ENCODE data around the gene ALDH1A1.

Gene ALDH1A1

DNA sequence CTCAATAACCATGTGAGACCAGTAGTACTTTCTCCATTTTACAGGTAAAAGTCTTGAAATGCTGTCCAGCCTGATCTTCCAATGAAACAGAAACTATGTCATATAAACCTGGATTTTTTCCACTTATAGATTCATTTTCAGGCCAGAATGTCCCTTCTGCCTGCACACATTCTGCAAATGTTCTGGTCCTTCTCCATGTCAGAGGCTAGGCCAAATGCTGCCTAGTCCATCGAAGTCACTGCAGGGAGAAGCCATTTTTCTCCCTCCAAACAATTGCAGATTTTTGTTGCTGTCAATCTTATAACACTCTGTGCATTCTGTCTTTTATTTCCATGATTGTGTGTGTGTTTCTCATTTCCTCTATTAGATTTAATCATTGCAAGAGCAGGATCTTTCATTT lies 59.4 kb downstream of the ALDH1A1 start:
- no peak overlapping the region for H3K4me3 ChIP-seq (ENCODE audit: low read depth, low read length)
- TF ChIP-seq, protein P1, sequence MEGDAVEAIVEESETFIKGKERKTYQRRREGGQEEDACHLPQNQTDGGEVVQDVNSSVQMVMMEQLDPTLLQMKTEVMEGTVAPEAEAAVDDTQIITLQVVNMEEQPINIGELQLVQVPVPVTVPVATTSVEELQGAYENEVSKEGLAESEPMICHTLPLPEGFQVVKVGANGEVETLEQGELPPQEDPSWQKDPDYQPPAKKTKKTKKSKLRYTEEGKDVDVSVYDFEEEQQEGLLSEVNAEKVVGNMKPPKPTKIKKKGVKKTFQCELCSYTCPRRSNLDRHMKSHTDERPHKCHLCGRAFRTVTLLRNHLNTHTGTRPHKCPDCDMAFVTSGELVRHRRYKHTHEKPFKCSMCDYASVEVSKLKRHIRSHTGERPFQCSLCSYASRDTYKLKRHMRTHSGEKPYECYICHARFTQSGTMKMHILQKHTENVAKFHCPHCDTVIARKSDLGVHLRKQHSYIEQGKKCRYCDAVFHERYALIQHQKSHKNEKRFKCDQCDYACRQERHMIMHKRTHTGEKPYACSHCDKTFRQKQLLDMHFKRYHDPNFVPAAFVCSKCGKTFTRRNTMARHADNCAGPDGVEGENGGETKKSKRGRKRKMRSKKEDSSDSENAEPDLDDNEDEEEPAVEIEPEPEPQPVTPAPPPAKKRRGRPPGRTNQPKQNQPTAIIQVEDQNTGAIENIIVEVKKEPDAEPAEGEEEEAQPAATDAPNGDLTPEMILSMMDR (conservative IDR thresholded peaks at IDR 0.05; ENCODE audit: low read depth, low read length) = no peak
- no peak for DNase-seq (ENCODE audit: low read depth)

DNA sequence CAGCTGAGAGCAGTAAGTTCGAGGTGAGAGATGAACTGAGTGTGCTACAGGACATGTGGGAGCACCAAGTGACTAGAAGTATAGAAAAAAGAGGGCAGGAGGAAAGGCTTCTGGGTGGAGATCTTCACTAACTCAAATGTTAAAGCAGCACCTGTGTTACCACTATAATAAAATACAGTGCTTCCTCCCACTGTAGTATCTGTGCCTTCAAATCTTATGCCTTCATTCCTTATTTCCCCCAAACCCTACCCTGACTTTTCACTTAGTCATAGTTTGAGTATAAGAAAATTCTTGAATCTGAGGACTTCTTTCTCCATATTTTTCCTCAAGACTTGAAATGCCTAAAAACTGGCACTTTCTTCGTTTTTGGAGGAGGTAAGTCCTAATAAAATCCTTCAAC lies 61.8 kb downstream of the ALDH1A1 start:
- DNase-seq (ENCODE audit: low read depth) = no peak
- no peak overlapping the region for H3K4me3 ChIP-seq (ENCODE audit: low read depth, low read length)
- TF ChIP-seq, protein P1 (conservative IDR thresholded peaks at IDR 0.05; ENCODE audit: low read depth, low read length) = no peak

DNA sequence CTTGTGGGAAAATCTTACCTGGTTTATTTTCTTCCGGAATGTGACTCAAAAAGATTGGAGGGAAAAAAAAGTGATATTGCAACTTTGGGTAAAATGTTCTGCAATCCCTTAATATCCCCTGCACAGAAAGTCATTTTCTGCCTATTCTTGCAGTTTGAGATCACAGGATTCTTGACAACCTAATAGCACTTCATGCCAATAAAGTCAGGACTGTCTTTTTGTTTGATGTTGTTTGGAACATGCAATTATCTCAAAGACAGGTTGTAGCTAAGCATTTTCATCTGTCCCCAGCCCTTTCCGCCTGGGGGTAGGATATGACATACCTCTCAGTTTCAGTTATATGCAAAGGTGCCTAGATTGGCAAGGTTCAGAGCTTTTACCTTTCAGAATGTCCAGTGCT lies 63.9 kb downstream of the ALDH1A1 start:
- no peak for DNase-seq (ENCODE audit: low read depth)
- no peak overlapping the region for H3K4me3 ChIP-seq (ENCODE audit: low read depth, low read length)
- TF ChIP-seq, protein P1 (conservative IDR thresholded peaks at IDR 0.05; ENCODE audit: low read depth, low read length) = no peak

DNA sequence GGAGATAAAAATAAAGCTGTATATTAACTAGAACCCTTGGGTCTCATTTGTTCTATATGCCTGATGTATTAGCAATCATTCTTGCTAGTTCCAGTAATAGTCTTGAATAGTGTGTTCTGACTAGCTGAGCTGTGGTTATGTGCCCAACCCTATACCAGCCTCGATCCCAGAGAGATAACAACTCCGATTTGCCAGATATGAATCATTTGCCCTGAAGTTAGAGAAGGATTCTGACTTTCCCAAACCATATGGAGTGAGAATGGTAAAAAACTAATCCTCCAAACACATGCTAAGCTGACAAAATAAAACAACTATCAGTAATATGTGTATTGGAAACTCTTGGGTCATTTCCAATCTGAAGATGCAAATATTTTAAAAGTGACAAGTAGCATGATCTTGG lies 64.8 kb downstream of the ALDH1A1 start:
- no peak for DNase-seq (ENCODE audit: low read depth)
- TF ChIP-seq, protein P1 (conservative IDR thresholded peaks at IDR 0.05; ENCODE audit: low read depth, low read length) = no peak
- H3K4me3 ChIP-seq (ENCODE audit: low read depth, low read length) = no peak overlapping the region

DNA sequence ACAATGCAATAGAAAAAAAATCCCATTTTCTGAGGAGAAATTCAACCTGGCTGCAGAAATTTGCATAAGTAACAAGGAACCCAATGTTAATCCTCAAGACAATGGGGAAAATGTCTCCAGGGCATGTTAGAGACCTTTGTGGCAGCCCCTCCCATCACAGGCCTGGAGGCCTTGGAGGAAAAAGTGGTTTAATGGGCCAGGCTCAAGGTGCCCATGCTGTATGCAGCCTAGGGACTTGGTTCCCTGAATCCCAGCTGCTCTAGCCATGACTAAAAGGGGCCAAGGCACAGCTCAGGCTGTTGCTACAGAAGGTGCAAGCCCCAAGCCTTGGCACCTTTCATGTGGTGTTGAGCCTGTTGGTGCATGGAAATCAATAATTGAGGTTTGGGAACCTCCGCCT lies 66.5 kb downstream of the ALDH1A1 start:
- TF ChIP-seq, protein P1 (conservative IDR thresholded peaks at IDR 0.05; ENCODE audit: low read depth, low read length) = no peak
- DNase-seq (ENCODE audit: low read depth) = no peak
- H3K4me3 ChIP-seq (ENCODE audit: low read depth, low read length) = no peak overlapping the region

DNA sequence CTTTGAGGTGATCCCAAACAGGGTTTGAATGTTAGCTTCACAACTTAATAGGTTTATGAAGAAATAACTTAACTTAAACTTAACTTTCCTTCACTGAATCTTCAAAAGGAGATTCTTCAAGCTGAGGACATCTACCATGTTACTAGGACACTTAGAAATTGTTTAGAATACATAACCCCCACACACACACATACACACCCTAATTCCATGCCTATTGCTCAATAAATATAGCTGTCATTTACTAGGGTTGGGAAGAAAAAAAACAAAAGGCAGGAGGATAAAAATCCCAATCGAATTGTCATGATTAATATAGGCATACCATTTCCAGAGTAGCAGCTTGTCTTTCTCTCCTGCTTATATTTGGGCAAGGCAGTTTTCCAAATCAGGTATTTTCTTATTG lies 68.3 kb downstream of the ALDH1A1 start:
- TF ChIP-seq, protein P1 (conservative IDR thresholded peaks at IDR 0.05; ENCODE audit: low read depth, low read length) = no peak
- no peak overlapping the region for H3K4me3 ChIP-seq (ENCODE audit: low read depth, low read length)
- DNase-seq (ENCODE audit: low read depth) = no peak

DNA sequence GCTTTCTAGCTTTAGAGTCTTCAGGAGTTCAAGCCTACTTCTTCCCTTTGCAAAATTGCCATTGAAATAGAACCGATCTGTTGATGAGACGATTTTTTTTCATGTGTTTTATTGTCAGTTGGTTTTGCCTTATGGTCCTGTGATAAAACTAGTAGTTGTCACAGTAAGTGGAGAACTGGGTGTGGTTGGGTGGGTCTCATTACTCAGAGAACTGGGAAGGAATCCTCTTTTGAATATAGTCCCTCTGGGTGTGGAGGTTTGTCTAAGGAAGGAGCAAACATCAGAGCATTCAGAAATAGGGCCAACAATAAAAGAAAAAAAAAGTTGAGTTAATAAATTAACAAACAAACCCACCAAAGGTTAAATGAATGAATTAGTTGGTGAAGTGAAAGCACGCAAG lies 69.0 kb downstream of the ALDH1A1 start:
- DNase-seq (ENCODE audit: low read depth) = no peak
- TF ChIP-seq, protein P1 (conservative IDR thresholded peaks at IDR 0.05; ENCODE audit: low read depth, low read length) = no peak
- no peak overlapping the region for H3K4me3 ChIP-seq (ENCODE audit: low read depth, low read length)
